Mammary epithelial cell (primary cell): ENCODE results near the gene NRXN2.

Experiments used
- CTCF ChIP-seq, 2 donors: IDR thresholded peaks in 1 of 2; conservative IDR thresholded peaks in 1 of 2; 2 replicates each; pipeline ENCODE4 v1.5.1; 2011 to 2012; ENCODE audit warnings: inconsistent platforms in 2 of 2, low read length in 2 of 2, mild to moderate bottlenecking in 2 of 2, control low read depth in 1 of 2, low read depth in 1 of 2; ENCODE audit not compliant: insufficient read depth in 1 of 2; ENCODE audit errors: extremely low read depth in 1 of 2
- EZH2 ChIP-seq: IDR thresholded peaks from 2 replicates; pipeline ENCODE4 v1.6.1; 2012; ENCODE audit warnings: low read length, inconsistent platforms, borderline replicate concordance

- TF ChIP-seq CTCF (conservative IDR thresholded peaks at IDR 0.05 in 1 of 2, IDR thresholded peaks at IDR 0.05 in 1 of 2; ENCODE audit: extremely low read depth in 1 of 2, insufficient read depth in 1 of 2, low read depth in 1 of 2, low read length in 2 of 2) (no peak), EZH2 (no peak)
Measured at GRCh38 chr11:64728757-64729365, 5.9 kb upstream of the NRXN2 start.
